NT2/D1 (cell line): ENCODE measurements around the gene ETFB.

Experiments
- YY1 ChIP-seq: IDR thresholded peaks from 2 replicates; pipeline ENCODE4 v1.6.1; 2011; ENCODE audit not compliant: insufficient read length, insufficient read depth
- ZNF274 ChIP-seq: IDR thresholded peaks from 2 replicates; pipeline ENCODE4 v1.6.1; 2011; ENCODE audit warnings: mild to moderate bottlenecking, low read depth, low read length

- TF ChIP-seq YY1, result no peak
- TF ChIP-seq ZNF274, result no peak
Measured at GRCh38 chr19:51356159-51356801, 9.9 kb downstream of the ETFB start.
